ENCODE measurements around the gene PHEX.

PHEX gene

DNA sequence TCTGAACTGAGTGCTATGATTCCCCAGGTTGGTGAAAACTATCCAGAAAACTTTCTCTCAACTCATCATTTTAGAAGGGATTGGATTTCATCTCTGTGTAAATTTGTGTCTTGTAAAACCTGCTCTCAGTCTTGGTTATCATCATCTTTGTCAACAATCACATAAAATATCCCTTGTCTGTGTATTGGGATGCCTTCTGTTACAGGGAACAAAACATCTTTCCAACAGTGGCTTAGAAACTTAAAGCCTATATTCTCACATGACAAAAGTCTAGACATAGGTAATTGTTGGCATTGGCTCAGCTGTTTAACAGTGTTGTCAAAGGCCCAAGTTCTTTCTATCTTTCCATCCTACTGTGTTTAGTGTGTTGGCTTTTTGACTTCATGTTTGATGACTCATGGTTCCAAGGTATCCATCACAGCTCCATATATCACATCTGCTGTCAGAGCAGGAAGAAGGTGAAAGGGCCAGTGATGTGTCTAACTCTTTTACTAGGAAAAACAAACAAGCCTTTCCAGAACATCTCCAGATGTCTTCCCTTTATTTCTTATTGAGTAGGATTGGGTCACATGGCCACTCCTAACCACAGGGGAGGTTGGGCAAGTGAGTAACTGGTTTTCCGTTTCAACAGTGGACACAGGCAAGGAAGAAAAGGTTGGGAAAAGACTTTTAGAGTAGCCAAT, 65.0 kb downstream of the PHEX start:
- Histone ChIP-seq H3K27ac (no peak overlapping the region), H3K9ac (ENCODE audit: insufficient read length) (no peak overlapping the region), H3K36me3 (ENCODE audit: insufficient read depth, low read length) (no peaks in the 10 kb centered on the region), H3K9me3 (ENCODE audit: low read depth, low read length) (no peaks in the 10 kb centered on the region), H3K4me3 (no peak overlapping the region)
- no peak for DNase-seq (ENCODE audit: low read depth, low spot score)
- TF ChIP-seq EZH2 (IDR thresholded peaks at IDR 0.05) (no peak), FOXP2 (optimal IDR thresholded peaks at IDR 0.05; ENCODE audit: control extremely low read depth, extremely low read length, insufficient read depth) (no peak), POLR2AphosphoS5 (IDR thresholded peaks at IDR 0.05; ENCODE audit: borderline replicate concordance, low read depth, low read length) (no peak)

DNA sequence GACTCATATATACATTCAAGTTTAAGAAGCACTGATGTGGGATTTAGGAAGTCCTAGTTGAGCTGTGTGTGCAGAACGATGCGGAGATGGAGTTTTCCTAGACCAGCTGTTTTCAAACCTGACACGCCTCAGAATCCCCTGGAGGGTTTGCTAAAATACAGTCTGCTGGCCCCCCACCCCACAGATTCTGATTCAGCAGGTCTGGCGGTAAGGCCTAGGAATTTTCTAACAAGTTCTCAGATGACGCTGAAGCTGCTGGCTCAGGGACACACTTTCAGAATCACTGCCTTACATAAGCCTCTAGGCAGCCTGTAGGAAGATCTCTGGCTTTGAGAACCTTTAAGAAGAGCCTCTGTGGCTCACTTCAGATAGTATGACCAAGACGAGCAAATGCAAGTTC, 73.1 kb downstream of the PHEX start:
- Histone ChIP-seq H3K27ac (no peak overlapping the region), H3K9me3 (ENCODE audit: low read depth, low read length) (no peaks in the 10 kb centered on the region), H3K4me3 (no peak overlapping the region), H3K36me3 (ENCODE audit: insufficient read depth, low read length) (no peaks in the 10 kb centered on the region), H3K9ac (ENCODE audit: insufficient read length) (no peak overlapping the region)
- no peak for DNase-seq (ENCODE audit: low read depth, low spot score)
- TF ChIP-seq EZH2 (IDR thresholded peaks at IDR 0.05) (no peak), FOXP2 (optimal IDR thresholded peaks at IDR 0.05; ENCODE audit: control extremely low read depth, extremely low read length, insufficient read depth) (no peak), POLR2AphosphoS5 (IDR thresholded peaks at IDR 0.05; ENCODE audit: borderline replicate concordance, low read depth, low read length) (no peak)

DNA sequence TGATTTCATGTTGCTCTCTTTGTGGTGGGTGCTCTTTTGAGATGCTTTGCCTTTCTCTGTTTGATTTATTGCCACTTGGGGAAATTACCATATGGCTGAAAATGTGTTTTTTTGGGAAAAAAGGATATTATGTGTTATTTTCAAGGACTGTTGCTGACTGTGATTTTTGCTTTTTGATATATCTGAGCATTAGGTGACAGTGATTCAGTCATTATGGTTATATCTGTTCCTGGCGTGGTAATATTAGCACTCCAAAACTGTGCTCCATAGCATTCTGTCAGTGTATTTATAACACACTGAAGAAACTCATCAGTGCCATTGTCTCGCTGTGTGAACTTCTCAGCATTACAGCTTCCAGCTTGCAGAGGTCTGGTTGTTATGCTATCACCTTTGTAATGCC, 73.8 kb downstream of the PHEX start:
- H3K27ac ChIP-seq, result no peak overlapping the region
- no peaks in the 10 kb centered on the region for H3K36me3 ChIP-seq (ENCODE audit: insufficient read depth, low read length)
- no peak overlapping the region for H3K9ac ChIP-seq (ENCODE audit: insufficient read length)
- H3K4me3 ChIP-seq, result no peak overlapping the region
- no peaks in the 10 kb centered on the region for H3K9me3 ChIP-seq (ENCODE audit: low read depth, low read length)
- TF ChIP-seq EZH2 (IDR thresholded peaks at IDR 0.05), result no peak
- TF ChIP-seq FOXP2 (optimal IDR thresholded peaks at IDR 0.05; ENCODE audit: control extremely low read depth, extremely low read length, insufficient read depth), result no peak
- TF ChIP-seq POLR2AphosphoS5 (IDR thresholded peaks at IDR 0.05; ENCODE audit: borderline replicate concordance, low read depth, low read length), result no peak
- no peak for DNase-seq (ENCODE audit: low read depth, low spot score)

DNA sequence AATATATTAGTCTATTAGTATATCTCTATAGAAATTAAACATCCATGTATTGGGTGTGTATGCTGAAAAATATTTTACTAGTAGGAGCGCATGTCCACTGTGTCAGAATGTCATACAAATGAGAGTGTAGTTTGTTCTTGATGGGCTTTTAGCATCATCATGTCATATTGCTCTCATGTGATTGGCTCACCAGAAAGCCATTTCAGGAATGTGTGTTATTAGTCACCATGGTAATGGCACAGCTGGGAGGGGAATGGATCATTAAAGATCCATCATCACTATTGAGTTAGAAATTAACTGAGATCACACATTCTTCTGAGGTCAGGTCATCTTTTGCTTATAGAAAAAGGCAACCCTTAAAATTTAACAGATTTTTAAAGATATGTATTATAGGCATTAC, 77.3 kb downstream of the PHEX start:
- Histone ChIP-seq H3K9me3 (ENCODE audit: low read depth, low read length) (no peaks in the 10 kb centered on the region), H3K36me3 (ENCODE audit: insufficient read depth, low read length) (no peaks in the 10 kb centered on the region), H3K4me3 (no peak overlapping the region), H3K27ac (no peak overlapping the region), H3K9ac (ENCODE audit: insufficient read length) (no peak overlapping the region)
- DNase-seq (ENCODE audit: low read depth, low spot score), result no peak
- TF ChIP-seq EZH2 (IDR thresholded peaks at IDR 0.05) (no peak), POLR2AphosphoS5 (IDR thresholded peaks at IDR 0.05; ENCODE audit: borderline replicate concordance, low read depth, low read length) (no peak), FOXP2 (optimal IDR thresholded peaks at IDR 0.05; ENCODE audit: control extremely low read depth, extremely low read length, insufficient read depth) (no peak)

DNA sequence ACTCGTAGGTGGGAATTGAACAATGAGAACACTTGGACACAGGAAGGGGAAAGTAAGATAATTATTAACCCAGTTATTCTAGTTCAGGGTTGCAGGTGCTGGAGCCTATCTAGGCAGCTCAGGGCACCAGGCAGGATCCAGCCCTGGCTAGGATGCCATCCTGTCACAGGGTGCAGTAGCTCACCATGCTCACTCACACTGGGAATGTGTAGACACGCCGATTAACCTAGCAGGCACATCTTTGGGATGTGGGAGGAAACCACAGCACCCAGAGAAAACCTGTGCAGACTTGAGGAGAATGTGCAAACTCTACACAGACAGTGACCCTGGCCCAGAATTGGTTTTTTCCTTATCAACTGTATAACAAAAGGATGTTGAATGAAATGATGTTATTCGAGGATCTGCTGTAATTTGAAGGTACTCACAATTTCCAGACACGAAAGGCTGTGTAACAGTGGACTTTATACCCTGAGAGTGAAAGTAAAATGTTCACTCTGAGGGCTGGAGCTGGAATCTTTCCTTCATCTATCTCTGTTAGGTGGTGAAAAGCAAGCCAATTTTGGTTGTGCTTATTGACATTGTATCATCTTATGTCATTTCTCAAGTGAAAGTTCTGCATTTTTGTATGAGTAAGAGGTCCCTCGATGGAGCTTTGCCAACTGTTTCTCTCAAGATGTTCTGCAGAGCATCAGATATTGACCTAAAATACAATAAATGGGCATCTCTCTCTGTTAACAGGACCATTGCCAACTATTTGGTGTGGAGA, 78.8 kb downstream of the PHEX start:
- H3K4me3 ChIP-seq, result no peak overlapping the region
- no peak for TF ChIP-seq EZH2 (IDR thresholded peaks at IDR 0.05)
- TF ChIP-seq FOXP2 (optimal IDR thresholded peaks at IDR 0.05; ENCODE audit: control extremely low read depth, extremely low read length, insufficient read depth), result no peak
- TF ChIP-seq POLR2AphosphoS5 (IDR thresholded peaks at IDR 0.05; ENCODE audit: borderline replicate concordance, low read depth, low read length), result no peak
- DNase-seq (ENCODE audit: low read depth, low spot score), result no peak
- H3K36me3 ChIP-seq (ENCODE audit: insufficient read depth, low read length), result no peaks in the 10 kb centered on the region
- H3K9me3 ChIP-seq (ENCODE audit: low read depth, low read length), result no peaks in the 10 kb centered on the region
- H3K27ac ChIP-seq, result no peak overlapping the region
- H3K9ac ChIP-seq (ENCODE audit: insufficient read length), result no peak overlapping the region

DNA sequence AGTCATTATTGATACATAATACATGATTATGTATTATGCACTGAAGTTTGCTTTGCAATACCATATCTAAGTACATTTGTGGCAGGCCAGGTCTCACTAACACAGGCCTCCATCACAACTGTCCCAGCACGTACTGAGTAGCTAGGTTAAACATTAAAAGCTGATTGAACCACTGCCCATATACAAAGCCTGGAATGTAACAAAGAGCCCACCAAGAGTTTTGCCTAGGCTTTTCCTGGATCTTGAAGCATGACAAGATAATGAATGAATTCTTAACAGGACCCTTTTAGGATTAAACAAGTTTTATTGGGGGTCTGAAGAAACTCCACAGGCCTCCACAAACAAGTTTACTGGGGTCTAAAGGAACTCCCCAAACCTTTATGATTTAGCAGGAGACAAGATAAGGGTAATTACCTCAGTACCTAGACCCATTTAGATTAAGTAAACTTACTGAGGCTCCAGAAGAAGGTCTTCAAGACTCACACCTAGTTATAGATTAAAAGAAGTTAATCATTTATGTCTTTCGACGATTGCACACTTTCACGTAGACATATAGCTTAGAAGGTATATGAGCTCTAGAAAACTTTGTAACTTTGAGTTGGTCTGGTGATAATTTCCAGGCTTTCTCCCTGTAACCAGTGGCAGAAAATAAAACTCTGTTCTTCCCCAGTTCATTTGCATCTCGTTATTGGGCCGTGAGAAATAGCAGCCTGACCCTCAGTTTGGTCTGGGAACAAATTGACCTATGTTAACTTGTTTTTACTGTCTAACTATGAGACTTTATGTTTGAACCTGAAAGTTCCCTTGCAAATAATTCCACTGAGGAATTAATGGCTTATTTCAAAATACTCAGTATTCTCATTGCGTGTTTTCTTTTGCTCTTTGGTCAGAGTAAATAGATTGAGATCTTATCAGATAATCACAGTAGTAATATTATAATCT, 84.8 kb downstream of the PHEX start:
- TF ChIP-seq POLR2AphosphoS5 (IDR thresholded peaks at IDR 0.05; ENCODE audit: borderline replicate concordance, low read depth, low read length), result no peak
- no peak for TF ChIP-seq FOXP2 (optimal IDR thresholded peaks at IDR 0.05; ENCODE audit: control extremely low read depth, extremely low read length, insufficient read depth)
- no peak for TF ChIP-seq EZH2 (IDR thresholded peaks at IDR 0.05)
- Histone ChIP-seq H3K9ac (ENCODE audit: insufficient read length) (no peak overlapping the region), H3K27ac (no peak overlapping the region), H3K4me3 (no peak overlapping the region), H3K36me3 (ENCODE audit: insufficient read depth, low read length) (no peaks in the 10 kb centered on the region), H3K9me3 (ENCODE audit: low read depth, low read length) (no peaks in the 10 kb centered on the region)
- DNase-seq (ENCODE audit: low read depth, low spot score), result no peak

DNA sequence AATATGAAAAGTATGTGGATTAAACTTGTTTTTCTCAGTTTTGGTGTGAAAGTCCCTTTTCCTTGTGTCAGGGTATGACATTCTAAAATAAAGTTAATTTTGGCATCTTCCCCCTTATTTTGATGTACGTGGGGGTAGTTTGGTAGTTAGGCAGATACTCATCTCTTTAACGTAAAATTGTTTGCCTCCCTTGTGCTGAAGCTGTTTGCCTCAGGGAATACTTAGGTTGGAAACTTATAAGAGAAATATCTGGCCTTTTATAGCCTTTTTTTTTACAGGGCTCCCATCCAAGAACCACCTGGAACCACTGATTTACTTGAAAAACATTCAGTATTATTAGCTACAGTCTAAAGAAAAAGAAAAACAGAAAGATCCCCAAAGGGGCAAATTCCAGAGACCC, 85.5 kb downstream of the PHEX start:
- Histone ChIP-seq H3K27ac (no peak overlapping the region), H3K4me3 (no peak overlapping the region), H3K9ac (ENCODE audit: insufficient read length) (no peak overlapping the region), H3K9me3 (ENCODE audit: low read depth, low read length) (no peaks in the 10 kb centered on the region), H3K36me3 (ENCODE audit: insufficient read depth, low read length) (no peaks in the 10 kb centered on the region)
- TF ChIP-seq POLR2AphosphoS5 (IDR thresholded peaks at IDR 0.05; ENCODE audit: borderline replicate concordance, low read depth, low read length) (no peak), FOXP2 (optimal IDR thresholded peaks at IDR 0.05; ENCODE audit: control extremely low read depth, extremely low read length, insufficient read depth) (no peak), EZH2 (IDR thresholded peaks at IDR 0.05) (no peak)
- DNase-seq (ENCODE audit: low read depth, low spot score), result no peak
